ENCODE results near the gene TBC1D10A. TPM values are rescaled to one million over a fixed set of nuclear protein-coding genes. Genes with fewer than 3 reads are reported as not detected.

TBC1D10A gene
- total RNA-seq, 1 donor from 2014 or later, result 12.6 TPM

DNA sequence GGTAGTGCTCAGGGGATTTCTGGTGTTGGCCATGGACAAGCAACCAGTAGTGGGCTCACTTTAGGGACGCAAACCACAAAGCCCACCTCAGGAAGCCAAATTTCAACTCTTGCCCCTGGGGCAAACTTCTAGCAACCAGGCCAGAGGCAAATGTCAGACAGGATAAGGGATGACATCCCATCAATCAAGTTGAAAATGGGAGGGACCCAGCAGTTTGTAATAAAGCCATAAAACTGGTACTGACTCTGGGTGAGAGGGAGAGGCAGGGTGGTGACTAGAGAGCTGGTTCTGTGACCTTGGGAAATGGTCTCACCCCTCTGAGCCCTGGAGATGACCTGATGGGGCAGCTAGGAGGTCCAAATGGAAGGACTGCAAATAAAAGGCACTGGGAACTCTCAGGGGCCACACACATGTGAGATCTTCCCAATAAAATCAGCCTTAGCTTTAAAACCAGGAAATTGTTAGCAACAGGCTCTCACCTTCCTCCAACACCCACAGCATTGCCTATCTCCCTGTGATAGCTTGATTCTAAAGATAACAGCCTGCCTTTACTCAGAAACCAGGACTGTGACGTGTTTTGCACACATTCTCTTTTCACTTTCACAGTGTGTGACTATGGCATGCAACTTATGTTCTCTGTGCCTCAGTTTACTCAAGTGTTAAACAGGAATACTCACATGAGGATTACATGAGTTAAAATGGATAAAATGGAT lies 6.4 kb upstream of the TBC1D10A start:
- no peak for TF ChIP-seq CTCF (IDR thresholded peaks at IDR 0.05)
- no peaks in the 10 kb centered on the region for H3K9me3 Mint-ChIP-seq (ENCODE audit: unreplicated experiment)
- no peak for DNase-seq (ENCODE audit: extremely low spot score, unreplicated experiment)
- peaks cover 38% of the 10 kb centered on the region for H3K36me3 Mint-ChIP-seq (ENCODE audit: unreplicated experiment)
- no peaks in the 10 kb centered on the region for H3K4me1 Mint-ChIP-seq (ENCODE audit: unreplicated experiment)
- no peak overlapping the region for H3K4me3 Mint-ChIP-seq (ENCODE audit: unreplicated experiment)
- H3K27me3 Mint-ChIP-seq (ENCODE audit: unreplicated experiment), result no peaks in the 10 kb centered on the region
- no peak overlapping the region for H3K27ac Mint-ChIP-seq (ENCODE audit: unreplicated experiment)

DNA sequence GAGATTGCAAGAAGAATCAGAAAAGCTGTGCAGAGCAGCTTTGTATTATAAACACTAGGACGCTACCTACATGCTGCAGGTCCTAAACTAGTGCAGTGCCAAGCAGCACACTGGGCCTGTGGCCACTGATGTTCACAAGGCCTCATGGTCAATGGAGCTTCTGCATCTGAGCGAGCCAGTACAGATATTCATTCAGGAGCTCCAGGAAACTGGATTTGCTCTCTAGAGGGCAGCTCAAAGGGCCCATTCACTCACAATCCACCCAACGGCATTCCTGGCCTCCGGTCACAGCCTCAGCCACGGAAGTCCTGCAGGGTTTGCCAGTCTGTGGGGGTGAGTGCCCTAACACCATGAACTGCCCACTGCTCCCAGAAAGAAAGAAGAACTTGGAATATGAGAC lies 5.8 kb upstream of the TBC1D10A start:
- Mint-ChIP-seq H3K4me3 (ENCODE audit: unreplicated experiment) (no peak overlapping the region), H3K27me3 (ENCODE audit: unreplicated experiment) (no peaks in the 10 kb centered on the region), H3K4me1 (ENCODE audit: unreplicated experiment) (peaks cover under 1% of the 10 kb centered on the region), H3K9me3 (ENCODE audit: unreplicated experiment) (no peaks in the 10 kb centered on the region), H3K27ac (ENCODE audit: unreplicated experiment) (no peak overlapping the region), H3K36me3 (ENCODE audit: unreplicated experiment) (peaks cover 33% of the 10 kb centered on the region)
- no peak for DNase-seq (ENCODE audit: extremely low spot score, unreplicated experiment)
- no peak for TF ChIP-seq CTCF (IDR thresholded peaks at IDR 0.05)

- Mint-ChIP-seq H3K4me3 (ENCODE audit: unreplicated experiment) (no peak overlapping the region), H3K9me3 (ENCODE audit: unreplicated experiment) (no peaks in the 10 kb centered on the region), H3K4me1 (ENCODE audit: unreplicated experiment) (peaks cover 26% of the 10 kb centered on the region), H3K27ac (ENCODE audit: unreplicated experiment) (no peak overlapping the region), H3K36me3 (ENCODE audit: unreplicated experiment) (peaks cover 8% of the 10 kb centered on the region), H3K27me3 (ENCODE audit: unreplicated experiment) (no peaks in the 10 kb centered on the region)
- no peak for DNase-seq (ENCODE audit: extremely low spot score, unreplicated experiment)
- TF ChIP-seq CTCF (IDR thresholded peaks at IDR 0.05), result no peak
Measured at GRCh38 chr22:30328466-30329049, 1.8 kb upstream of the TBC1D10A start.

GRCh38 chr22:30327864-30328345 lies 1.2 kb upstream of the TBC1D10A start:
- Mint-ChIP-seq H3K4me1 (ENCODE audit: unreplicated experiment) (peaks cover 26% of the 10 kb centered on the region), H3K36me3 (ENCODE audit: unreplicated experiment) (peaks cover 7% of the 10 kb centered on the region), H3K27ac (ENCODE audit: unreplicated experiment) (no peak overlapping the region)

More at GRCh38 chr22:30327864-30328345, 1.2 kb upstream of the TBC1D10A start:
- Mint-ChIP-seq H3K4me3 (ENCODE audit: unreplicated experiment) (no peak overlapping the region), H3K27me3 (ENCODE audit: unreplicated experiment) (no peaks in the 10 kb centered on the region), H3K9me3 (ENCODE audit: unreplicated experiment) (no peaks in the 10 kb centered on the region)
- TF ChIP-seq CTCF (IDR thresholded peaks at IDR 0.05), result peak; percentile 4
- no peak for DNase-seq (ENCODE audit: extremely low spot score, unreplicated experiment)

Data from osteocyte (in vitro differentiated cells).